Trophoblast cell (in vitro differentiated cells and primary cell): Measurements from ENCODE around the gene ACTL7B.
A peak's percentile ranks its signal among the peaks of the same experiment; 100 is the strongest.

Source experiments
- DNase-seq, 2 donors: peaks; one replicate each; pipeline ENCODE4 v3.0.0-alpha.2; 2016
- H2AFZ ChIP-seq: 2 replicates; pipeline ENCODE4 v1.6.1; 2013; ENCODE audit warnings: low read length, moderate library complexity, mild to moderate bottlenecking; ENCODE audit not compliant: insufficient read depth, poor library complexity
- H2AK5ac ChIP-seq: 2 replicates; pipeline ENCODE4 v1.6.1; 2013; ENCODE audit warnings: mild to moderate bottlenecking, low read length
- H2BK120ac ChIP-seq: 2 replicates; pipeline ENCODE4 v1.6.1; 2013; ENCODE audit warnings: low read length, mild to moderate bottlenecking, moderate library complexity; ENCODE audit not compliant: insufficient read depth, poor library complexity
- H2BK12ac ChIP-seq: 2 replicates; pipeline ENCODE4 v1.6.1; 2013; ENCODE audit warnings: mild to moderate bottlenecking, low read length, moderate library complexity
- H2BK5ac ChIP-seq: 2 replicates; pipeline ENCODE4 v1.6.1; 2013; ENCODE audit warnings: low read length, low read depth, moderate library complexity, mild to moderate bottlenecking; ENCODE audit not compliant: poor library complexity
- H3K14ac ChIP-seq: 2 replicates; pipeline ENCODE4 v1.6.1; 2013; ENCODE audit warnings: mild to moderate bottlenecking, low read length
- H3K18ac ChIP-seq: 2 replicates; pipeline ENCODE4 v1.6.1; 2013; ENCODE audit warnings: mild to moderate bottlenecking, low read length
- H3K23ac ChIP-seq: 2 replicates; pipeline ENCODE4 v1.6.1; 2013; ENCODE audit warnings: low read length
- H3K27ac ChIP-seq: 2 replicates; pipeline ENCODE4 v1.5.1; 2013; ENCODE audit warnings: low read depth, mild to moderate bottlenecking, inconsistent platforms, low read length, moderate library complexity
- H3K27me3 ChIP-seq: 2 replicates; pipeline ENCODE4 v1.6.1; 2013; ENCODE audit warnings: inconsistent platforms, mild to moderate bottlenecking, low read length, moderate library complexity; ENCODE audit not compliant: insufficient read depth
- H3K36me3 ChIP-seq, 2 experiments: 1 replicate in 1 of 2; 2 replicates in 1 of 2; pipeline ENCODE4 v1.6.1; 2013; ENCODE audit warnings: low read length in 2 of 2, mild to moderate bottlenecking in 2 of 2, moderate library complexity in 1 of 2; ENCODE audit not compliant: insufficient read depth in 2 of 2, control insufficient read depth in 1 of 2
- H3K4ac ChIP-seq: 2 replicates; pipeline ENCODE4 v1.6.1; 2013; ENCODE audit warnings: low read depth, mild to moderate bottlenecking, low read length, moderate library complexity
- H3K4me1 ChIP-seq, 2 experiments: 1 replicate in 1 of 2; 2 replicates in 1 of 2; pipeline ENCODE4 v1.6.1; 2013; ENCODE audit warnings: low read length in 2 of 2, mild to moderate bottlenecking in 2 of 2, moderate library complexity in 1 of 2; ENCODE audit not compliant: insufficient read depth in 2 of 2, control insufficient read depth in 1 of 2
- H3K4me2 ChIP-seq: 2 replicates; pipeline ENCODE4 v1.6.1; 2013; ENCODE audit warnings: inconsistent platforms, mild to moderate bottlenecking, low read length, moderate library complexity
- H3K4me3 ChIP-seq: 2 replicates; pipeline ENCODE4 v1.5.1; 2013; ENCODE audit warnings: mild to moderate bottlenecking, low read depth, low read length, inconsistent platforms
- H3K79me1 ChIP-seq: one replicate; pipeline ENCODE4 v1.6.1; 2013; ENCODE audit warnings: low read length
- H3K79me2 ChIP-seq: 2 replicates; pipeline ENCODE4 v1.6.1; 2013; ENCODE audit warnings: low read length, mild to moderate bottlenecking; ENCODE audit not compliant: control insufficient read depth, insufficient read depth, poor library complexity
- H3K9ac ChIP-seq: 2 replicates; pipeline ENCODE4 v1.6.1; 2013; ENCODE audit warnings: mild to moderate bottlenecking, low read length
- H3K9me3 ChIP-seq: 2 replicates; pipeline ENCODE4 v1.6.1; 2013; ENCODE audit warnings: low read depth, mild to moderate bottlenecking, control low read depth, inconsistent platforms, low read length; ENCODE audit not compliant: insufficient read depth
- H4K12ac ChIP-seq: 2 replicates; pipeline ENCODE4 v1.6.1; 2013; ENCODE audit warnings: low read depth, mild to moderate bottlenecking, low read length, moderate library complexity
- H4K8ac ChIP-seq: 2 replicates; pipeline ENCODE4 v1.6.1; 2013; ENCODE audit warnings: low read depth, mild to moderate bottlenecking, low read length, moderate library complexity
- H4K91ac ChIP-seq: one replicate; pipeline ENCODE4 v1.6.1; 2013; ENCODE audit warnings: low read depth, mild to moderate bottlenecking, low read length, moderate library complexity
- WGBS: extraction: QIAGEN DNeasy Blood & Tissue Kit; methylation state at CpG from one replicate; pipeline ENCODE4 v1.1.7; 2013; ENCODE audit warnings: missing lambda C conversion rate; ENCODE audit not compliant: insufficient read length, insufficient coverage; ENCODE audit errors: extremely low coverage; 5-methylcytosine and 5-hydroxymethylcytosine counted together

Gene ACTL7B

GRCh38 chr9:108813951-108814601 is 41.7 kb downstream of the ACTL7B start:
- no peak overlapping the region for H3K14ac ChIP-seq
- H4K12ac ChIP-seq, result no peak overlapping the region
- no peaks in the 10 kb centered on the region for H3K9me3 ChIP-seq
- no peak overlapping the region for H3K4me2 ChIP-seq
- H2AFZ ChIP-seq, result no peak overlapping the region
- WGBS, result no CpG with 5 or more reads among the region's 2 CpGs
- H3K36me3 ChIP-seq, result no peaks in the 10 kb centered on the region
- H3K79me2 ChIP-seq, result no peaks in the 10 kb centered on the region
- H4K8ac ChIP-seq, result no peak overlapping the region
- peak overlapping the region; percentile 20 for H3K27ac ChIP-seq
- peak; percentile 31 to 39 for DNase-seq
- H3K79me1 ChIP-seq, result no peaks in the 10 kb centered on the region
- H3K27me3 ChIP-seq, result no peaks in the 10 kb centered on the region
- H3K18ac ChIP-seq, result no peak overlapping the region
- peak overlapping the region; percentile 41 for H4K91ac ChIP-seq
- no peak overlapping the region for H3K23ac ChIP-seq
- H3K4ac ChIP-seq, result no peak overlapping the region
- H3K4me1 ChIP-seq, result peaks cover 5 to 10% of the 10 kb centered on the region in 2 experiments
- H2AK5ac ChIP-seq, result no peak overlapping the region
- no peak overlapping the region for H2BK12ac ChIP-seq
- no peak overlapping the region for H3K4me3 ChIP-seq
- H2BK5ac ChIP-seq, result no peak overlapping the region
- peak overlapping the region; percentile 24 for H2BK120ac ChIP-seq
- no peak overlapping the region for H3K9ac ChIP-seq

GRCh38 chr9:108812396-108813025 is 43.3 kb downstream of the ACTL7B start:
- Histone ChIP-seq H3K4me2 (no peak overlapping the region), H4K12ac (no peak overlapping the region), H2AK5ac (no peak overlapping the region), H3K9ac (no peak overlapping the region), H2BK5ac (no peak overlapping the region), H3K79me1 (no peaks in the 10 kb centered on the region), H3K79me2 (no peaks in the 10 kb centered on the region), H2BK120ac (no peak overlapping the region), H3K23ac (no peak overlapping the region), H3K4ac (no peak overlapping the region), H2BK12ac (no peak overlapping the region), H3K14ac (no peak overlapping the region), H3K27ac (peak overlapping the region; percentile 1), H4K8ac (no peak overlapping the region), H3K36me3 (no peaks in the 10 kb centered on the region), H3K27me3 (no peaks in the 10 kb centered on the region), H2AFZ (no peak overlapping the region), H4K91ac (no peak overlapping the region), H3K4me1 (peaks cover 5 to 10% of the 10 kb centered on the region in 2 experiments), H3K4me3 (no peak overlapping the region), H3K9me3 (no peaks in the 10 kb centered on the region), H3K18ac (no peak overlapping the region)
- DNase-seq, result no peak
- WGBS, result no CpG with 5 or more reads among the region's 8 CpGs

GRCh38 chr9:108811944-108812343 is 43.8 kb downstream of the ACTL7B start:
- H2BK120ac ChIP-seq, result no peak overlapping the region
- H3K4me3 ChIP-seq, result no peak overlapping the region
- no peak overlapping the region for H3K27ac ChIP-seq
- no peak overlapping the region for H3K23ac ChIP-seq
- H2AK5ac ChIP-seq, result no peak overlapping the region
- H4K8ac ChIP-seq, result no peak overlapping the region
- H3K79me2 ChIP-seq, result no peaks in the 10 kb centered on the region
- H3K4me2 ChIP-seq, result no peak overlapping the region
- no peaks in the 10 kb centered on the region for H3K79me1 ChIP-seq
- no peaks in the 10 kb centered on the region for H3K9me3 ChIP-seq
- H2BK12ac ChIP-seq, result no peak overlapping the region
- H3K4me1 ChIP-seq, result peaks cover 5 to 10% of the 10 kb centered on the region in 2 experiments
- no peak overlapping the region for H2BK5ac ChIP-seq
- H2AFZ ChIP-seq, result no peak overlapping the region
- H3K27me3 ChIP-seq, result no peaks in the 10 kb centered on the region
- H3K4ac ChIP-seq, result no peak overlapping the region
- H4K91ac ChIP-seq, result no peak overlapping the region
- no CpG with 5 or more reads among the region's 1 CpG for WGBS
- no peak for DNase-seq
- no peak overlapping the region for H3K18ac ChIP-seq
- H3K9ac ChIP-seq, result no peak overlapping the region
- no peak overlapping the region for H4K12ac ChIP-seq
- H3K14ac ChIP-seq, result no peak overlapping the region
- H3K36me3 ChIP-seq, result no peaks in the 10 kb centered on the region

- H3K79me2 ChIP-seq, result no peaks in the 10 kb centered on the region
- H4K12ac ChIP-seq, result no peak overlapping the region
- H3K79me1 ChIP-seq, result no peaks in the 10 kb centered on the region
- no peak overlapping the region for H3K4me3 ChIP-seq
- no peak overlapping the region for H2AFZ ChIP-seq
- H2BK5ac ChIP-seq, result no peak overlapping the region
- no peak overlapping the region for H2BK120ac ChIP-seq
- DNase-seq, result no peak
- no peak overlapping the region for H3K14ac ChIP-seq
- H3K36me3 ChIP-seq, result no peaks in the 10 kb centered on the region
- no peaks in the 10 kb centered on the region for H3K9me3 ChIP-seq
- H3K18ac ChIP-seq, result no peak overlapping the region
- no peak overlapping the region for H2BK12ac ChIP-seq
- no peak overlapping the region for H3K9ac ChIP-seq
- no peak overlapping the region for H4K8ac ChIP-seq
- H3K23ac ChIP-seq, result no peak overlapping the region
- H3K4me2 ChIP-seq, result no peak overlapping the region
- no peak overlapping the region for H4K91ac ChIP-seq
- H2AK5ac ChIP-seq, result no peak overlapping the region
- H3K27me3 ChIP-seq, result no peaks in the 10 kb centered on the region
- peaks cover 2 to 5% of the 10 kb centered on the region in 2 experiments for H3K4me1 ChIP-seq
- no peak overlapping the region for H3K27ac ChIP-seq
- WGBS, result no CpG with 5 or more reads among the region's 3 CpGs
- no peak overlapping the region for H3K4ac ChIP-seq
Observed at GRCh38 chr9:108809269-108809668, 46.5 kb downstream of the ACTL7B start.
